Stimulated activated CD8-positive, alpha-beta memory T cell treated with anti-CD3 and anti-CD28 coated beads, Interleukin-15, amount 100 ng/mL, for 1 hour (primary cell): ENCODE measurements around the gene CWC27.
"Not testable (repeated sequence)": the region's sequence is repeated elsewhere in the genome, so short reads cannot be mapped to it uniquely, and the experiment has no call there.

Experiments used
- DNase-seq: peaks from one replicate; pipeline ENCODE4 v3.0.0-alpha.2; 2020; ENCODE audit warnings: low read depth

The CWC27 gene

GRCh38 chr5:64838803-64839202, 70.1 kb downstream of the CWC27 start:
- no peak for DNase-seq

- DNase-seq = no peak
Observed at GRCh38 chr5:64839936-64840335, 71.2 kb downstream of the CWC27 start.

GRCh38 chr5:64840958-64841357, 72.2 kb downstream of the CWC27 start:
- no peak for DNase-seq

- no peak for DNase-seq
Observed at GRCh38 chr5:64853777-64854176, 85.0 kb downstream of the CWC27 start.

- DNase-seq = no peak
Observed at GRCh38 chr5:64854855-64855254, 86.1 kb downstream of the CWC27 start.

- no peak for DNase-seq
Observed at GRCh38 chr5:64859881-64860280, 91.2 kb downstream of the CWC27 start.

GRCh38 chr5:64861281-64861680, 92.6 kb downstream of the CWC27 start:
- DNase-seq = no peak

GRCh38 chr5:64864171-64864570, 95.4 kb downstream of the CWC27 start:
- no peak for DNase-seq

GRCh38 chr5:64865662-64866061, 96.9 kb downstream of the CWC27 start:
- DNase-seq = no peak

- no peak for DNase-seq
Observed at GRCh38 chr5:64869419-64869818, 100.7 kb downstream of the CWC27 start.

GRCh38 chr5:64872044-64872443, 103.3 kb downstream of the CWC27 start:
- DNase-seq = no peak

- DNase-seq = no peak
Observed at GRCh38 chr5:64873441-64873840, 104.7 kb downstream of the CWC27 start.

GRCh38 chr5:64874753-64875152, 106.0 kb downstream of the CWC27 start:
- DNase-seq = no peak

GRCh38 chr5:64876203-64876602, 107.5 kb downstream of the CWC27 start:
- no peak for DNase-seq

GRCh38 chr5:64880821-64881220, 112.1 kb downstream of the CWC27 start:
- no peak for DNase-seq

GRCh38 chr5:64883912-64884311, 115.2 kb downstream of the CWC27 start:
- no peak for DNase-seq

- DNase-seq = no peak
Observed at GRCh38 chr5:64884541-64884940, 115.8 kb downstream of the CWC27 start.

GRCh38 chr5:64887910-64888309, 119.2 kb downstream of the CWC27 start:
- DNase-seq = no peak

GRCh38 chr5:64895748-64896147, 127.0 kb downstream of the CWC27 start:
- DNase-seq = no peak

GRCh38 chr5:64899838-64900237, 131.1 kb downstream of the CWC27 start:
- no peak for DNase-seq

GRCh38 chr5:64900618-64901017, 131.9 kb downstream of the CWC27 start:
- DNase-seq = no peak

- DNase-seq = not testable (repeated sequence)
Observed at GRCh38 chr5:64907399-64907798, 138.7 kb downstream of the CWC27 start.

GRCh38 chr5:64914396-64914795, 145.7 kb downstream of the CWC27 start:
- DNase-seq = no peak

GRCh38 chr5:64918083-64918482, 149.4 kb downstream of the CWC27 start:
- DNase-seq = no peak

- no peak for DNase-seq
Observed at GRCh38 chr5:64921386-64921785, 152.7 kb downstream of the CWC27 start.
